ENCODE measurements around the gene TMEM255B. TPM values are rescaled to one million over a fixed set of nuclear protein-coding genes. Genes with fewer than 3 reads are reported as not detected.

TMEM255B gene
- total RNA-seq, 2 experiments from 2014 or later = 0.63 to 0.91 TPM

GRCh38 chr13:113816254-113816929 lies 57.4 kb downstream of the TMEM255B start:
- CTCF ChIA-PET = interaction anchor here (0.6 kb wide), 1 partner anchor 394 kb away, joined by 3 read pairs; no protein-coding TSS in a partner anchor
- POLR2A ChIA-PET = no interaction called here
- Mint-ChIP-seq H3K9me3 (no peaks in the 10 kb centered on the region), H3K4me3 (peak overlapping the region; percentile 89), H3K4me1 (peaks cover 23% of the 10 kb centered on the region), H3K36me3 (ENCODE audit: low read depth) (no peaks in the 10 kb centered on the region), H3K27ac (no peak overlapping the region), H3K27me3 (no peaks in the 10 kb centered on the region)
- no peak for DNase-seq

- Mint-ChIP-seq H3K27ac (peak overlapping the region; percentile 45), H3K4me3 (peak overlapping the region; percentile 72), H3K36me3 (ENCODE audit: low read depth) (no peaks in the 10 kb centered on the region)
Measured at GRCh38 chr13:113816946-113817859, 58.2 kb downstream of the TMEM255B start.

GRCh38 chr13:113817860-113818691 lies 59.0 kb downstream of the TMEM255B start:
- POLR2A ChIA-PET = interaction anchor here (0.7 kb wide), 1 partner anchor 402 kb away, joined by 3 read pairs; no protein-coding TSS in a partner anchor

More at GRCh38 chr13:113816946-113817859, 58.2 kb downstream of the TMEM255B start:
- ChIA-PET POLR2A (no interaction called here), CTCF (interaction anchor here (0.6 kb wide), 1 partner anchor 393 kb away, joined by 3 read pairs; no protein-coding TSS in a partner anchor)
- Mint-ChIP-seq H3K9me3 (no peaks in the 10 kb centered on the region), H3K4me1 (peaks cover 23% of the 10 kb centered on the region), H3K27me3 (no peaks in the 10 kb centered on the region)
- peak; percentile 87 for DNase-seq

GRCh38 chr13:113818700-113819295 lies 59.8 kb downstream of the TMEM255B start:
- H3K27ac Mint-ChIP-seq = no peak overlapping the region
- H3K4me1 Mint-ChIP-seq = peaks cover 23% of the 10 kb centered on the region
- CTCF ChIA-PET = no interaction called here
- H3K4me3 Mint-ChIP-seq = no peak overlapping the region
- H3K36me3 Mint-ChIP-seq (ENCODE audit: low read depth) = peaks cover 3% of the 10 kb centered on the region
- H3K9me3 Mint-ChIP-seq = no peaks in the 10 kb centered on the region
- no peaks in the 10 kb centered on the region for H3K27me3 Mint-ChIP-seq
- DNase-seq = no peak
- POLR2A ChIA-PET = interaction anchor here (0.7 kb wide), 1 partner anchor 402 kb away, joined by 3 read pairs; no protein-coding TSS in a partner anchor

More at GRCh38 chr13:113817860-113818691, 59.0 kb downstream of the TMEM255B start:
- Mint-ChIP-seq H3K27me3 (no peaks in the 10 kb centered on the region), H3K36me3 (ENCODE audit: low read depth) (no peaks in the 10 kb centered on the region), H3K27ac (no peak overlapping the region), H3K9me3 (no peaks in the 10 kb centered on the region), H3K4me3 (no peak overlapping the region), H3K4me1 (peaks cover 23% of the 10 kb centered on the region)
- DNase-seq = no peak
- CTCF ChIA-PET = no interaction called here

- peaks cover 23% of the 10 kb centered on the region for H3K4me1 Mint-ChIP-seq
- H3K4me3 Mint-ChIP-seq = no peak overlapping the region
- H3K9me3 Mint-ChIP-seq = no peaks in the 10 kb centered on the region
- POLR2A ChIA-PET = no interaction called here
- H3K36me3 Mint-ChIP-seq (ENCODE audit: low read depth) = peaks cover 3% of the 10 kb centered on the region
- no peak for DNase-seq
- CTCF ChIA-PET = no interaction called here
- H3K27me3 Mint-ChIP-seq = no peaks in the 10 kb centered on the region
- H3K27ac Mint-ChIP-seq = no peak overlapping the region
Measured at GRCh38 chr13:113819341-113819730, 60.3 kb downstream of the TMEM255B start.

GRCh38 chr13:113819731-113820715 lies 61.0 kb downstream of the TMEM255B start:
- H3K9me3 Mint-ChIP-seq = no peaks in the 10 kb centered on the region
- peaks cover 22% of the 10 kb centered on the region for H3K4me1 Mint-ChIP-seq
- no peak overlapping the region for H3K4me3 Mint-ChIP-seq
- CTCF ChIA-PET = no interaction called here
- no peaks in the 10 kb centered on the region for H3K27me3 Mint-ChIP-seq
- POLR2A ChIA-PET = no interaction called here
- no peak for DNase-seq
- no peak overlapping the region for H3K27ac Mint-ChIP-seq
- H3K36me3 Mint-ChIP-seq (ENCODE audit: low read depth) = peaks cover 3% of the 10 kb centered on the region

GRCh38 chr13:113820813-113821651 lies 62.0 kb downstream of the TMEM255B start:
- POLR2A ChIA-PET = no interaction called here
- Mint-ChIP-seq H3K9me3 (no peaks in the 10 kb centered on the region), H3K27me3 (no peaks in the 10 kb centered on the region), H3K4me1 (peaks cover 13% of the 10 kb centered on the region), H3K27ac (no peak overlapping the region), H3K4me3 (no peak overlapping the region), H3K36me3 (ENCODE audit: low read depth) (peaks cover 3% of the 10 kb centered on the region)
- CTCF ChIA-PET = no interaction called here
- DNase-seq = no peak

GRCh38 chr13:113821847-113822246 lies 62.8 kb downstream of the TMEM255B start:
- no peak overlapping the region for H3K4me3 Mint-ChIP-seq
- no peaks in the 10 kb centered on the region for H3K27me3 Mint-ChIP-seq
- peaks cover 3% of the 10 kb centered on the region for H3K36me3 Mint-ChIP-seq (ENCODE audit: low read depth)
- ChIA-PET CTCF (no interaction called here), POLR2A (no interaction called here)
- no peak overlapping the region for H3K27ac Mint-ChIP-seq
- no peaks in the 10 kb centered on the region for H3K9me3 Mint-ChIP-seq
- H3K4me1 Mint-ChIP-seq = peaks cover 5% of the 10 kb centered on the region
- DNase-seq = no peak

GRCh38 chr13:113822266-113822665 lies 63.2 kb downstream of the TMEM255B start:
- POLR2A ChIA-PET = no interaction called here
- H3K9me3 Mint-ChIP-seq = no peaks in the 10 kb centered on the region
- peaks cover 3% of the 10 kb centered on the region for H3K36me3 Mint-ChIP-seq (ENCODE audit: low read depth)
- CTCF ChIA-PET = no interaction called here
- H3K27me3 Mint-ChIP-seq = no peaks in the 10 kb centered on the region
- no peak for DNase-seq
- H3K4me1 Mint-ChIP-seq = peaks cover 3% of the 10 kb centered on the region
- H3K27ac Mint-ChIP-seq = no peak overlapping the region
- H3K4me3 Mint-ChIP-seq = no peak overlapping the region

GRCh38 chr13:113822956-113823744 lies 64.1 kb downstream of the TMEM255B start:
- POLR2A ChIA-PET = no interaction called here
- no peak for DNase-seq
- Mint-ChIP-seq H3K4me1 (no peaks in the 10 kb centered on the region), H3K36me3 (ENCODE audit: low read depth) (peaks cover 3% of the 10 kb centered on the region), H3K27me3 (no peaks in the 10 kb centered on the region), H3K4me3 (no peak overlapping the region), H3K27ac (no peak overlapping the region), H3K9me3 (no peaks in the 10 kb centered on the region)
- CTCF ChIA-PET = interaction anchor here (0.9 kb wide), 1 partner anchor 124 kb away, joined by 3 read pairs; no protein-coding TSS in a partner anchor
